ENCODE data around the gene PARP15.

DNA sequence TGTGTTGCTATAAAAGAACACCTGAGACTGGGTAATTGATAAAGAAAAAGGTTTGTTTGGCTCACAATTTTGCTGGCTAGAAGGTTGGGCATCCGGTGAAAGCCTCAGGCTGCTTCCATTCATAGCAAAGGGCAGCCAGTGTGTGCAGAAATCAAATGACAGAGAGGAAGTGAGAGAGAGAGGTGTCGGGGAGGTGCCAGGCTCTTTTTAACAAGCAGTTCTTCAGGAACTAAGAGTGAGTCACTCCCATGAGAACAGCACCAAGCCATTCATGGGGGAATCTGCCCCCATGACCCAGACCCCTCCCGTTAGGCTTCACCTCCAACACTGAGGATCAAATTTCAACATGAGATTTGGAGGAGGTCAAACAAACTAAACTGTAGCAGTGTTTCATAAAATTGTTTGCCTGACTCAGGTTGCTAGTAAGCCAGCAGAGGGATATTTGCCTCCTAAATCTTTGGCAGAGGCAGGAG lies 4.5 kb upstream of the PARP15 start:
- TF ChIP-seq, protein P1, sequence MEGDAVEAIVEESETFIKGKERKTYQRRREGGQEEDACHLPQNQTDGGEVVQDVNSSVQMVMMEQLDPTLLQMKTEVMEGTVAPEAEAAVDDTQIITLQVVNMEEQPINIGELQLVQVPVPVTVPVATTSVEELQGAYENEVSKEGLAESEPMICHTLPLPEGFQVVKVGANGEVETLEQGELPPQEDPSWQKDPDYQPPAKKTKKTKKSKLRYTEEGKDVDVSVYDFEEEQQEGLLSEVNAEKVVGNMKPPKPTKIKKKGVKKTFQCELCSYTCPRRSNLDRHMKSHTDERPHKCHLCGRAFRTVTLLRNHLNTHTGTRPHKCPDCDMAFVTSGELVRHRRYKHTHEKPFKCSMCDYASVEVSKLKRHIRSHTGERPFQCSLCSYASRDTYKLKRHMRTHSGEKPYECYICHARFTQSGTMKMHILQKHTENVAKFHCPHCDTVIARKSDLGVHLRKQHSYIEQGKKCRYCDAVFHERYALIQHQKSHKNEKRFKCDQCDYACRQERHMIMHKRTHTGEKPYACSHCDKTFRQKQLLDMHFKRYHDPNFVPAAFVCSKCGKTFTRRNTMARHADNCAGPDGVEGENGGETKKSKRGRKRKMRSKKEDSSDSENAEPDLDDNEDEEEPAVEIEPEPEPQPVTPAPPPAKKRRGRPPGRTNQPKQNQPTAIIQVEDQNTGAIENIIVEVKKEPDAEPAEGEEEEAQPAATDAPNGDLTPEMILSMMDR (IDR thresholded peaks at IDR 0.05 in 8 of 11, conservative IDR thresholded peaks at IDR 0.05 in 3 of 11) = no peak
- no peak for TF ChIP-seq POLR2A (IDR thresholded peaks at IDR 0.05)
